Activated T-cell treated with anti-CD3 and anti-CD28 coated beads, Interleukin-2, amount 50 U/mL, for 48 hours (primary cell): Measurements from ENCODE around the gene SPOCK3.
"Not testable (repeated sequence)": the region's sequence is repeated elsewhere in the genome, so short reads cannot be mapped to it uniquely, and the experiment has no call there.

ENCODE experiments used
- DNase-seq, 2 experiments: peaks; one replicate each; pipeline ENCODE4 v3.0.0-alpha.2; 2020

Gene SPOCK3

GRCh38 chr4:167031534-167032156, 202.6 kb downstream of the SPOCK3 start:
- DNase-seq: no peak

- DNase-seq: no peak
These were observed 205.3 kb downstream of the SPOCK3 start for GRCh38 chr4:167028976-167029375.

- DNase-seq: no peak
These were observed 208.6 kb downstream of the SPOCK3 start for GRCh38 chr4:167025670-167026069.

GRCh38 chr4:167023364-167023925, 210.8 kb downstream of the SPOCK3 start:
- no peak for DNase-seq

- peak; percentile 40 to 50 for DNase-seq
These were observed 212.6 kb downstream of the SPOCK3 start for GRCh38 chr4:167021545-167022155.

- no peak for DNase-seq
These were observed 213.9 kb downstream of the SPOCK3 start for GRCh38 chr4:167020410-167020809.

GRCh38 chr4:167014944-167015343, 219.3 kb downstream of the SPOCK3 start:
- no peak for DNase-seq

GRCh38 chr4:167003326-167003725, 231.0 kb downstream of the SPOCK3 start:
- DNase-seq: no peak

- DNase-seq: no peak
These were observed 234.0 kb downstream of the SPOCK3 start for GRCh38 chr4:167000141-167000852.

- DNase-seq: no peak
These were observed 238.1 kb downstream of the SPOCK3 start for GRCh38 chr4:166996216-166996615.

GRCh38 chr4:166994686-166995085, 239.6 kb downstream of the SPOCK3 start:
- no peak for DNase-seq

- DNase-seq: no peak
These were observed 243.2 kb downstream of the SPOCK3 start for GRCh38 chr4:166991006-166991561.

- DNase-seq: no peak
These were observed 244.4 kb downstream of the SPOCK3 start for GRCh38 chr4:166989886-166990285.

- no peak for DNase-seq
These were observed 247.3 kb downstream of the SPOCK3 start for GRCh38 chr4:166987026-166987425.

- DNase-seq: no peak
These were observed 252.4 kb downstream of the SPOCK3 start for GRCh38 chr4:166981847-166982246.

GRCh38 chr4:166980419-166980818, 253.9 kb downstream of the SPOCK3 start:
- no peak for DNase-seq

GRCh38 chr4:166977596-166977995, 256.7 kb downstream of the SPOCK3 start:
- no peak for DNase-seq

GRCh38 chr4:166972071-166972470, 262.2 kb downstream of the SPOCK3 start:
- DNase-seq: no peak

GRCh38 chr4:166968219-166968618, 266.1 kb downstream of the SPOCK3 start:
- DNase-seq: not testable (repeated sequence)

GRCh38 chr4:166965562-166965961, 268.7 kb downstream of the SPOCK3 start:
- no peak for DNase-seq

GRCh38 chr4:166957451-166957850, 276.8 kb downstream of the SPOCK3 start:
- DNase-seq: no peak

GRCh38 chr4:166956484-166956883, 277.8 kb downstream of the SPOCK3 start:
- DNase-seq: no peak

GRCh38 chr4:166941629-166942028, 292.7 kb downstream of the SPOCK3 start:
- DNase-seq: peak in 1 of 2 experiments; percentile 17

- no peak for DNase-seq
These were observed 303.8 kb downstream of the SPOCK3 start for GRCh38 chr4:166930464-166930863.
